Measurements from ENCODE around the gene NTNG1. TPM values are rescaled to one million over a fixed set of nuclear protein-coding genes. Genes with fewer than 3 reads are reported as not detected.

The NTNG1 gene
- total RNA-seq, 2 experiments from 2014 or later, result 0.30 TPM; not detected in 1

DNA sequence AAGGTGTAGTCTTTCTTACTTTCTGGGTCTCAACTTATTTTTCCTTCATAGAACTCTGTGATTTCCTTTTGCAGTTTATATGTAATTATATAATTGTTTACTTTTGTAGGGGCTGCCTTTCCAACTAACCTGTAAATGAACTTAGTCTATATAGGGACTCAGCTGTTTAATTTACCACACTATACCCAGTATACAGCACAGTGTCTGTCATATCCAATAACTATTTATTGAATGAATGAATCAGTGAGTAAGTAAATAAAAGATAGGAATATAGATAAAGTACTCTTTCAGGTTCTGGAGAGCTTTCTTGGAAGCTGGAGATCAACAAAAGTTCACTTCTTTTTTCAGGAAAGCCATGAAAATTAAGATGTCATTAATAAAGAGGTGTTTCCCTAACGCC, 174.8 kb downstream of the NTNG1 start:
- H3K4me3 Mint-ChIP-seq, result no peak overlapping the region
- no peak for ATAC-seq (ENCODE audit: low read depth)
- H3K36me3 Mint-ChIP-seq, result no peaks in the 10 kb centered on the region
- no peak for DNase-seq
- H3K9me3 Mint-ChIP-seq, result no peaks in the 10 kb centered on the region
- peaks cover 2% of the 10 kb centered on the region for H3K27me3 Mint-ChIP-seq
- H3K4me1 Mint-ChIP-seq, result no peaks in the 10 kb centered on the region
- no peak overlapping the region for H3K27ac Mint-ChIP-seq
- POLR2A ChIA-PET, result no interaction called here

DNA sequence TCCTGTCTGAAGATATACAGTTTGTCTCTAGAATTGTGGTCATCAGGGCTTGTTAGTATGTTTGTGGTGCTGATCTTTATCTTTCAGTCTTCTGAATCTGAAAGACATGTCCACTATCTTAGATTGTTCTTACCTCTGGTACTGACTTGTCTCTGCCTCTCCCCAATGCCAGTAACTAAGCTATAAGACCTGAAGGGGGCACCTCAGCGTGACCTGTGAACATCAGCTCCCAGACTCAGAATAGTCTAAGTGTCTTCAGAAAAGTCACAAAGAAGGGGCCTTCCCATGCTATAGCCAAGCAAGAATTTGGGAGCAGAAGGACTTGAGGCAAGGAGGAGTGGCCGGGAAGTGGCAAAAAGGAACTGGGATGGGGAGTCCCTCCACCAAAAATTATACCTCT, 178.1 kb downstream of the NTNG1 start:
- Mint-ChIP-seq H3K27me3 (no peaks in the 10 kb centered on the region), H3K4me3 (no peak overlapping the region), H3K4me1 (no peaks in the 10 kb centered on the region), H3K27ac (no peak overlapping the region), H3K9me3 (no peaks in the 10 kb centered on the region), H3K36me3 (no peaks in the 10 kb centered on the region)
- POLR2A ChIA-PET, result no interaction called here
- DNase-seq (no peak), ATAC-seq (ENCODE audit: low read depth) (no peak)

DNA sequence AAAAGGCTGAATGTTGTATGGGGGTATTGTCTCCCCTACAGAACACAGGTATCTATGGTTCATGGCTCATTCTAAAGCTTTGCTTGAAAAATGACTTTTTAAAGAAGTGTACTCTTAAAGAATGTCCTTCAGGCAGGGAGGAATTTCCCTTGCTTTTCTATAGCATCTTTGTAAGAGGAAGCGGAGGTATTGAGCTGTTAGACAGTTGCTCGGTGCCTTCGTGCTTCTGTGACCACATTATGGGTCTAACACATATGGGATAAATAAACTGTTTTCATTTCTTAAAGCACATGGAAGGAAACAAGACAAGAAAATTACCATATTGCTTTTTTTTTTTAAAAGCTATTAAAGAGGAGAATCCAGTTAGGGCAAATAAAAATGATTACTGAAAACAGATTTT, 182.9 kb downstream of the NTNG1 start:
- Mint-ChIP-seq H3K4me1 (no peaks in the 10 kb centered on the region), H3K27me3 (peaks cover 2% of the 10 kb centered on the region), H3K36me3 (no peaks in the 10 kb centered on the region), H3K27ac (no peak overlapping the region), H3K9me3 (no peaks in the 10 kb centered on the region), H3K4me3 (no peak overlapping the region)
- POLR2A ChIA-PET, result no interaction called here
- ATAC-seq (ENCODE audit: low read depth) (no peak), DNase-seq (no peak)

DNA sequence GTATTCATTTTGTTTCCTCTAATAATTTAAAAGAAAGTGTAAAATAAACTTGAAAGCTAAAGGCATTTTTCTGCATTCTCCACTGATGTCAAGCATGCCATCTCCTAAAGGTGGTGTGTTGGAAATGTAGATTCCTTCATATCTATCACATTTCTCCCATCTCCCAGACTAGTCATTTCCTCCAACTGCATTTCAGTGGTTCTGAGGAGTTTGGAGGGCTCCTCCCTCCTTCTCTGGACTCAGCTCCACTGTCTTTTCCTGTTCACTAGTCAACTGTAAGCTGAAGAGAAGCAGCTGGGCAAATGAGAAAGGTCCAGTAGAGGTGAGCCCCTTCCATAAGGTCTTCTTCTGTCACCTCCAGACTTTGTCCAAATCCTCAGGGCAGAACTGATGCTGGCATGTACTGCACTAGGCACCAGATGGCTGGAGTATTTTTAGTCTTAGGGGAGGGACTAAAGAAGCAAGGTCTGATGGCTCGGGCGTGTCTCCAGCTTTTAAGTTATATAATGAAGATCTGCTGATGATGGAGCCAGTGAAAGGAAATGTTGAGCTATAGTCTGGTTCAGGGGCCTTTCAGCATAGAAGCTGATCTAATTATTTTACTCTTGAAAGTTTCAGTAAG, 186.1 kb downstream of the NTNG1 start:
- Mint-ChIP-seq H3K27me3 (peaks cover 5% of the 10 kb centered on the region), H3K9me3 (no peaks in the 10 kb centered on the region), H3K27ac (no peak overlapping the region), H3K4me1 (no peaks in the 10 kb centered on the region), H3K4me3 (no peak overlapping the region), H3K36me3 (no peaks in the 10 kb centered on the region)
- DNase-seq (no peak), ATAC-seq (ENCODE audit: low read depth) (no peak)
- POLR2A ChIA-PET, result no interaction called here

DNA sequence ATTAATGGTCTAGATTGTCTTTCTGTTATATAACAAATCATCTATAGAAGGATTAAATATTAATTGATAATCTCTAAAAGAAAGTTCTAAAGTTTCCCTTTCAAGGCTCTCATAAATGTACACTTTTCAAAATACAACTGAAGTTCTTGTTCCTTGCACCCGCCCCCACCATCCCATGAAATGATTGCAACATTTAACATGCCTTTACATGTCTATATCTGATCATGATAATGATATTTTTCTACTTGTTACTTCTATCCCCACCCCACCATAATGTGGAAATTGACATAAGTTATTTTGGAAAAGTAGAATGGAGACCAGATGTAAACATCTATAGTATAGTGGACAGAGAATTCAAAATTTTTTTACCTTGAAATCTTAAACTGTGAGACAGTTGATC, 186.6 kb downstream of the NTNG1 start:
- H3K27me3 Mint-ChIP-seq, result peaks cover 5% of the 10 kb centered on the region
- H3K9me3 Mint-ChIP-seq, result no peaks in the 10 kb centered on the region
- DNase-seq (no peak), ATAC-seq (ENCODE audit: low read depth) (no peak)
- no peak overlapping the region for H3K4me3 Mint-ChIP-seq
- POLR2A ChIA-PET, result no interaction called here
- H3K36me3 Mint-ChIP-seq, result no peaks in the 10 kb centered on the region
- H3K27ac Mint-ChIP-seq, result no peak overlapping the region
- H3K4me1 Mint-ChIP-seq, result no peaks in the 10 kb centered on the region

DNA sequence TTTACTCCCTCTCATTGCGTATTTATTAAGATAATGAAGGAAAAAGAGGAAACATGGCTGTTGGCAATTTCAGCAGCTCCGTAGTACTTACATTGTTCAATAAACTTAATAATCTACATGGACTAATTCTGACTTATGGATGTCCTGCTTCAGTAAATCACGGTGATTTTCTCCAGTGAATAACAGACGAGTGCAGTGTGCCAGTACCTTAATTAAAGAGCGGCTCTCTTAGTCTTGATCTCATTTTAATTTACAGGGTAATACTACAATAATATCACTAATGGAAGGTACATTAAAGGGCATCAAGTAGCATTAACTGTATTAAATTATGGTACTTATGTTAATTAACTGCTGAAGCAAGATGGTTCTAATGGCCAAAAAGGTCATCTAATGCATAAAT, 187.2 kb downstream of the NTNG1 start:
- H3K9me3 Mint-ChIP-seq, result no peaks in the 10 kb centered on the region
- no peak overlapping the region for H3K27ac Mint-ChIP-seq
- H3K4me1 Mint-ChIP-seq, result no peaks in the 10 kb centered on the region
- peaks cover 5% of the 10 kb centered on the region for H3K27me3 Mint-ChIP-seq
- no peaks in the 10 kb centered on the region for H3K36me3 Mint-ChIP-seq
- H3K4me3 Mint-ChIP-seq, result no peak overlapping the region
- no peak for DNase-seq
- POLR2A ChIA-PET, result no interaction called here
- ATAC-seq (ENCODE audit: low read depth), result no peak

DNA sequence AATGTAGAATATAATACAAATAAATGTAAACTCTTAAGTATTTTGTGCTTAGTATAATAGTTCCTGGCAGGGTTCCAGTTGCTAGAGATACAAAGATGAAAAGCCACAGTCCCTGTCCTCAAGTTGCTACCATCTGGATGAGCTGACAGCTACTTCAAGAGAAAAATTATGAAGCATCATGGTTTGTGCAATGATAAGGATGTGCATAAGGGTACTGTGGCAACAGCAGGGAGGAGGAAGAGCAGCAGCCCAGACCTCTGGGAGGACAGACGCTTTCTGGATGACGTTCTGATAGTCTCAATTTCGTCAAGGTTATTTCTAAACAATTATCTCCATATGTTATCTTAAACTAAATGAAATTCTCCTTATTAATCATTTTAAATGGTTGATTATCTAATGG, 198.9 kb downstream of the NTNG1 start:
- Mint-ChIP-seq H3K4me3 (no peak overlapping the region), H3K27ac (no peak overlapping the region), H3K27me3 (no peaks in the 10 kb centered on the region), H3K36me3 (no peaks in the 10 kb centered on the region), H3K9me3 (no peaks in the 10 kb centered on the region), H3K4me1 (no peaks in the 10 kb centered on the region)
- DNase-seq (no peak), ATAC-seq (ENCODE audit: low read depth) (no peak)
- POLR2A ChIA-PET, result no interaction called here

- Mint-ChIP-seq H3K9me3 (no peaks in the 10 kb centered on the region), H3K36me3 (no peaks in the 10 kb centered on the region), H3K27ac (no peak overlapping the region), H3K4me1 (no peaks in the 10 kb centered on the region), H3K27me3 (no peaks in the 10 kb centered on the region), H3K4me3 (no peak overlapping the region)
- POLR2A ChIA-PET, result no interaction called here
- ATAC-seq (ENCODE audit: low read depth), result no peak
- DNase-seq, result no peak
These were observed 201.5 kb downstream of the NTNG1 start for GRCh38 chr1:107342316-107342715.

DNA sequence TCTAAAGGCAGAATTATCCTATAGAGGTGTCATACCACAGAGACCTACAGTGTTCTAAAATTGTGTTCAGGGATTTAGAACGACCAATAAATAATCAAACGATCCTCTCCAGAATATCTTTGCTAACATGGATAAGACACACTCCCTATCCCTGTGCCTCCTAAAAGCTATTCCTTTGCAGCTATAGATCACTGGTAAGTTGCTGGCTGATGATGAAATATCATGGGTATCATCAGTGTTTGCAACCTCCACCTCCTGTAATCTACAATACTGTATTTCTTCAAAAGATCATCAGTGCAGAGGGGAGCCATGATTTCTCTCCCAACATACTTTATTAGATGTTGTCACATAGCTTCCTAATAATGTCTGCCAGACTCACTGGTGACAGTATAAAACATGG, 201.9 kb downstream of the NTNG1 start:
- H3K4me1 Mint-ChIP-seq, result no peaks in the 10 kb centered on the region
- H3K36me3 Mint-ChIP-seq, result no peaks in the 10 kb centered on the region
- H3K9me3 Mint-ChIP-seq, result no peaks in the 10 kb centered on the region
- no peak overlapping the region for H3K27ac Mint-ChIP-seq
- POLR2A ChIA-PET, result no interaction called here
- DNase-seq (no peak), ATAC-seq (ENCODE audit: low read depth) (no peak)
- H3K4me3 Mint-ChIP-seq, result no peak overlapping the region
- no peaks in the 10 kb centered on the region for H3K27me3 Mint-ChIP-seq

GRCh38 chr1:107343601-107344000, 202.8 kb downstream of the NTNG1 start:
- Mint-ChIP-seq H3K4me1 (no peaks in the 10 kb centered on the region), H3K9me3 (no peaks in the 10 kb centered on the region), H3K27me3 (no peaks in the 10 kb centered on the region), H3K27ac (no peak overlapping the region), H3K4me3 (no peak overlapping the region), H3K36me3 (no peaks in the 10 kb centered on the region)
- POLR2A ChIA-PET, result no interaction called here
- DNase-seq (no peak), ATAC-seq (ENCODE audit: low read depth) (no peak)

DNA sequence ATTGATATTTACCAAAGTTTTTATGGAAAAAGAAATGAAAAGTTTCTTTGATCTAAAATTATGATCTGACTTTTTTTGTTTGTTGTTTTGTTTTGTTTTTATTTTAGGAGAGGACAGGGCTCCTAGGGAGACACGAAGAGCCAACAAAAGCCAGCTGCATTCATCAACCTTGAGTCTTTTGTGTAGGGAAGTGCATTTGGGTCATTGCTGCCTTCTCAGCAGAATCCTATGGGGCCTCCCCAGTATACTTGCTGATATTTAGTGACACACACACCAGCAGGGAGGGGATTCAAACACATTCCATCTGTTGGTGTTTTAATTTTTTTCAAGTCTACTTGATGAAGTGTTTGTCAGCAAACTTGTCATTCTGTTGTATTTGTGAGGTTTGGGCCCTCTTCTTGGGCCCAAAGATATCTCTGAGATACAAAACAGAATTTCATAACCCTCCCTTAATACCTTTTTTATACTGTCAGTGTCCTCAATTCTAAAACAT, 203.5 kb downstream of the NTNG1 start:
- DNase-seq, result no peak
- POLR2A ChIA-PET, result no interaction called here
- H3K36me3 Mint-ChIP-seq, result no peaks in the 10 kb centered on the region
- no peak for ATAC-seq (ENCODE audit: low read depth)
- no peaks in the 10 kb centered on the region for H3K9me3 Mint-ChIP-seq
- H3K27me3 Mint-ChIP-seq, result no peaks in the 10 kb centered on the region
- no peak overlapping the region for H3K27ac Mint-ChIP-seq
- H3K4me3 Mint-ChIP-seq, result no peak overlapping the region
- no peaks in the 10 kb centered on the region for H3K4me1 Mint-ChIP-seq

GRCh38 chr1:107344836-107345235, 204.0 kb downstream of the NTNG1 start:
- POLR2A ChIA-PET, result no interaction called here
- H3K36me3 Mint-ChIP-seq, result no peaks in the 10 kb centered on the region
- DNase-seq (no peak), ATAC-seq (ENCODE audit: low read depth) (no peak)
- H3K27me3 Mint-ChIP-seq, result no peaks in the 10 kb centered on the region
- H3K27ac Mint-ChIP-seq, result no peak overlapping the region
- no peaks in the 10 kb centered on the region for H3K4me1 Mint-ChIP-seq
- no peaks in the 10 kb centered on the region for H3K9me3 Mint-ChIP-seq
- no peak overlapping the region for H3K4me3 Mint-ChIP-seq

DNA sequence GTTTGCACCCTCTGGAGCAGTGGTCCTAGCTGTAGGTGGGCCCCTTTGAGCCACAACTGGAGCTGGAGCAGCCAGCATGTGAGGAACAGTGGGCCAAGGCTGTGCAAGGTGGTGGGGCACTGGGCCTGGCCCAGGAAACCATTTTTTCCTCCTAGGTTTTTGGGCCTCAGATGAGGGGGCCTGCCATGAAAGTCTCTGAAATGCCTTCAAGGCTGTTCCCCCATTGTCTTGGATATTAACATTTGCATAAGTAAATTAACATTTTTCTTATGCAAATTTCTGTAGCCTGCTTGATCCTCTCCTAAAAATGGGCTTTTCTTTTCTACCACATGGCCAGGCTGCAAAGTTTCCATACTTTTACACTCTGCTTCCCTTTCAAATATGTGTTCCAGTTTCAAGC, 212.0 kb downstream of the NTNG1 start:
- no peak for ATAC-seq (ENCODE audit: low read depth)
- Mint-ChIP-seq H3K4me1 (no peaks in the 10 kb centered on the region), H3K4me3 (no peak overlapping the region), H3K36me3 (no peaks in the 10 kb centered on the region), H3K27me3 (no peaks in the 10 kb centered on the region), H3K9me3 (no peaks in the 10 kb centered on the region), H3K27ac (no peak overlapping the region)
- DNase-seq, result no peak
- POLR2A ChIA-PET, result no interaction called here

- H3K9me3 Mint-ChIP-seq, result no peaks in the 10 kb centered on the region
- POLR2A ChIA-PET, result no interaction called here
- H3K27ac Mint-ChIP-seq, result no peak overlapping the region
- H3K36me3 Mint-ChIP-seq, result no peaks in the 10 kb centered on the region
- no peaks in the 10 kb centered on the region for H3K27me3 Mint-ChIP-seq
- H3K4me1 Mint-ChIP-seq, result no peaks in the 10 kb centered on the region
- H3K4me3 Mint-ChIP-seq, result no peak overlapping the region
- DNase-seq (no peak), ATAC-seq (ENCODE audit: low read depth) (no peak)
These were observed 216.5 kb downstream of the NTNG1 start for GRCh38 chr1:107357376-107357775.
